ENCODE results near the gene MAP1B.
A peak's percentile ranks its signal among the peaks of the same experiment; 100 is the strongest.

Gene MAP1B

DNA sequence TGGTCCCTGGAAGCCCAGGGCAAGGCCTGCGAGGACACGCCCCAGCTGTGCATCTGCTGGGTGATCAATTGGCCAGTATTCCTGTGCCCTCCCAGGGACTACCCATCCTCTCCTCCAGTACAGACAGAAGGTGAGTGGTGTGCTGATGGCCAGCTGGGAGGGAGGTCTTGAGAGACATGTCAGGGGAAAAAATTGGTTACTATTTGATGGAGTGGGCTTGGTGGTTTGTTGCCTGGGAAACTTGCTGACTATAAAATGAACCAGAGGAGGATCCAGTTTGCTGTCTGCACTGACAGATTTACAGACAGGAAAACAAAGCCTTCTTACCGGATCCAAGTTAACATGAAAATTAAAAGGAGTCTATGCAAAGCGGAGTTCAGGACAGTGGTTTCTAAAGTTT lies 40.3 kb downstream of the MAP1B start:
- Histone ChIP-seq H2AFZ (ENCODE audit: low read depth, low read length) (no peak overlapping the region), H3K4me3 (ENCODE audit: insufficient read depth in 1 of 2, low read depth in 1 of 2, low read length in 2 of 2) (no peak overlapping the region), H3K79me1 (replicated peaks; ENCODE audit: low read length, poor library complexity, severe bottlenecking) (peaks cover 37% of the 10 kb centered on the region), H2BK5ac (ENCODE audit: low read depth, low read length, poor library complexity, severe bottlenecking) (no peak overlapping the region), H2BK120ac (ENCODE audit: low read depth, low read length) (no peak overlapping the region), H3K9me3 (ENCODE audit: control insufficient read depth, low read length) (no peaks in the 10 kb centered on the region), H3K18ac (ENCODE audit: low read depth in 1 of 2, low read length in 2 of 2) (no peak overlapping the region), H3K27ac (ENCODE audit: low read length, poor library complexity, severe bottlenecking) (no peak overlapping the region), H4K8ac (ENCODE audit: low read length) (no peak overlapping the region), H3K36me3 (ENCODE audit: control insufficient read depth in 1 of 2, insufficient read depth in 2 of 2, low read depth in 1 of 2, low read length in 2 of 2) (peaks cover 7 to 41% of the 10 kb centered on the region in 2 experiments), H3K14ac (ENCODE audit: low read length in 2 of 2) (peak overlapping the region in 1 of 2 experiments; percentile 7), H3K9ac (ENCODE audit: low read length) (no peak overlapping the region), H3K23ac (ENCODE audit: low read length in 2 of 2) (peak overlapping the region in 1 of 2 experiments; percentile 89), H2BK12ac (ENCODE audit: low read length in 2 of 2) (no peak overlapping the region), H3K4ac (ENCODE audit: low read depth in 1 of 2, low read length in 2 of 2) (no peak overlapping the region), H2BK15ac (ENCODE audit: low read depth, poor library complexity, severe bottlenecking) (no peak overlapping the region), H3K27me3 (ENCODE audit: control insufficient read depth in 1 of 2, insufficient read depth in 1 of 2, low read length in 2 of 2) (no peaks in the 10 kb centered on the region), H2AK5ac (ENCODE audit: low read length, severe bottlenecking) (no peak overlapping the region), H3K4me1 (ENCODE audit: control insufficient read depth, insufficient read depth, low read depth, low read length) (peaks cover 6% of the 10 kb centered on the region), H3K4me2 (ENCODE audit: low read length, poor library complexity, severe bottlenecking) (no peak overlapping the region), H4K91ac (ENCODE audit: low read length) (no peak overlapping the region)
- 100% methylated on average over 3 of the region's 4 CpGs for WGBS
- DNase-seq = no peak

DNA sequence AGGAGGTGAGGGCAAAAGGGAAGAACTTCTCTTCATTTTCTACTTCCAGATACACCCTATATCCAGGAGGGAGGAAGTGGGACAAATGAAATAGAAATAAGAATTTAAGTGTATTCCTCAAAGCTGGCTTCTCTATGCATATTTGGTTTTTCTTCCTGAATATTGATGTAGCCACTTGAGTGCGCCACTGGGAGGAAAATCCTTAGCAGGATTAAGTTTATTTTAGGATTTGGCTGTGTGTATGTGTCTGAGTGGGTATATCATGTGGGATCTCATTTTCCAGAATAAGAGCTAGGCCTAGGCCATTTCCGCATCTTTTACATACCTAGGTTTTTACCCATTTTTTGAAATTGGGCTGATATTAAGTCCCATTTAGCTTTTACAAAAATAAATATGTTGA lies 42.5 kb downstream of the MAP1B start:
- Histone ChIP-seq H3K9ac (ENCODE audit: low read length) (no peak overlapping the region), H3K36me3 (ENCODE audit: control insufficient read depth in 1 of 2, insufficient read depth in 2 of 2, low read depth in 1 of 2, low read length in 2 of 2) (peaks cover 10 to 32% of the 10 kb centered on the region in 2 experiments), H2BK5ac (ENCODE audit: low read depth, low read length, poor library complexity, severe bottlenecking) (no peak overlapping the region), H3K4me3 (ENCODE audit: insufficient read depth in 1 of 2, low read depth in 1 of 2, low read length in 2 of 2) (no peak overlapping the region), H3K14ac (ENCODE audit: low read length in 2 of 2) (no peak overlapping the region), H2BK15ac (ENCODE audit: low read depth, poor library complexity, severe bottlenecking) (no peak overlapping the region), H4K91ac (ENCODE audit: low read length) (no peak overlapping the region), H3K27me3 (ENCODE audit: control insufficient read depth in 1 of 2, insufficient read depth in 1 of 2, low read length in 2 of 2) (no peaks in the 10 kb centered on the region), H2AK5ac (ENCODE audit: low read length, severe bottlenecking) (no peak overlapping the region), H3K18ac (ENCODE audit: low read depth in 1 of 2, low read length in 2 of 2) (no peak overlapping the region), H2AFZ (ENCODE audit: low read depth, low read length) (no peak overlapping the region), H3K9me3 (ENCODE audit: control insufficient read depth, low read length) (no peaks in the 10 kb centered on the region), H2BK120ac (ENCODE audit: low read depth, low read length) (no peak overlapping the region), H3K4me1 (ENCODE audit: control insufficient read depth, insufficient read depth, low read depth, low read length) (peaks cover 13% of the 10 kb centered on the region), H3K79me1 (replicated peaks; ENCODE audit: low read length, poor library complexity, severe bottlenecking) (peaks cover 36% of the 10 kb centered on the region), H3K4me2 (ENCODE audit: low read length, poor library complexity, severe bottlenecking) (no peak overlapping the region), H3K27ac (ENCODE audit: low read length, poor library complexity, severe bottlenecking) (no peak overlapping the region), H3K23ac (ENCODE audit: low read length in 2 of 2) (no peak overlapping the region), H3K4ac (ENCODE audit: low read depth in 1 of 2, low read length in 2 of 2) (no peak overlapping the region), H2BK12ac (ENCODE audit: low read length in 2 of 2) (no peak overlapping the region), H4K8ac (ENCODE audit: low read length) (peak overlapping the region; percentile 51)
- WGBS = 100% methylated on average over 1 of the region's 2 CpGs
- DNase-seq = no peak

DNA sequence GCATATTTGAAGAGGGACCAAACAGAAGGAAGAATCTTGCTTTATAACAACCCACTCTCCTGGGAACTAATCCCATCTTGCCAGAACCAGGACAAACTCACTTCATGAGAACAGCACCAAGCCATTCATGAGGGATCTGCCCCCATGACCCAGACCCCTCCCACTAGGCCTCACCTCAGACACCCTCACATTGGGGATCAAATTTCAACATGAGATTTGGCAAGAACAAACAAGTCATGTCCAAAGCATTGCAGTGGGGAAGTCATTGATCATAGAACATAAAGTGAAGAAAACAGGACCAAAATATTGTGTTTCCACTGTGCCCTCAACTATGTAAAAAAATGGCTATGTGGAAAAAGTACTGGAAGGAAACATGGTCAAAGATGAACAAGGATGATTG lies 43.9 kb downstream of the MAP1B start:
- H3K9me3 ChIP-seq (ENCODE audit: control insufficient read depth, low read length) = no peaks in the 10 kb centered on the region
- H2BK5ac ChIP-seq (ENCODE audit: low read depth, low read length, poor library complexity, severe bottlenecking) = no peak overlapping the region
- no peak overlapping the region for H4K91ac ChIP-seq (ENCODE audit: low read length)
- H3K36me3 ChIP-seq (ENCODE audit: control insufficient read depth in 1 of 2, insufficient read depth in 2 of 2, low read depth in 1 of 2, low read length in 2 of 2) = peaks cover 10 to 31% of the 10 kb centered on the region in 2 experiments
- no peak overlapping the region for H2AFZ ChIP-seq (ENCODE audit: low read depth, low read length)
- H3K4ac ChIP-seq (ENCODE audit: low read depth in 1 of 2, low read length in 2 of 2) = peak overlapping the region in 1 of 2 experiments; percentile 47
- H2BK15ac ChIP-seq (ENCODE audit: low read depth, poor library complexity, severe bottlenecking) = no peak overlapping the region
- peak overlapping the region in 1 of 2 experiments; percentile 59 for H3K18ac ChIP-seq (ENCODE audit: low read depth in 1 of 2, low read length in 2 of 2)
- no peak overlapping the region for H3K4me3 ChIP-seq (ENCODE audit: insufficient read depth in 1 of 2, low read depth in 1 of 2, low read length in 2 of 2)
- peaks cover 41% of the 10 kb centered on the region for H3K79me1 ChIP-seq (replicated peaks; ENCODE audit: low read length, poor library complexity, severe bottlenecking)
- peak overlapping the region in 1 of 2 experiments; percentile 34 for H2BK12ac ChIP-seq (ENCODE audit: low read length in 2 of 2)
- H4K8ac ChIP-seq (ENCODE audit: low read length) = no peak overlapping the region
- no peak overlapping the region for H2BK120ac ChIP-seq (ENCODE audit: low read depth, low read length)
- H3K23ac ChIP-seq (ENCODE audit: low read length in 2 of 2) = no peak overlapping the region
- H3K9ac ChIP-seq (ENCODE audit: low read length) = peak overlapping the region; percentile 47
- no peak overlapping the region for H3K14ac ChIP-seq (ENCODE audit: low read length in 2 of 2)
- H3K27me3 ChIP-seq (ENCODE audit: control insufficient read depth in 1 of 2, insufficient read depth in 1 of 2, low read length in 2 of 2) = no peaks in the 10 kb centered on the region
- no peak for DNase-seq
- no peak overlapping the region for H3K27ac ChIP-seq (ENCODE audit: low read length, poor library complexity, severe bottlenecking)
- no peak overlapping the region for H3K4me2 ChIP-seq (ENCODE audit: low read length, poor library complexity, severe bottlenecking)
- peaks cover 13% of the 10 kb centered on the region for H3K4me1 ChIP-seq (ENCODE audit: control insufficient read depth, insufficient read depth, low read depth, low read length)
- no peak overlapping the region for H2AK5ac ChIP-seq (ENCODE audit: low read length, severe bottlenecking)

- Histone ChIP-seq H3K79me1 (replicated peaks; ENCODE audit: low read length, poor library complexity, severe bottlenecking) (peaks cover 42% of the 10 kb centered on the region), H3K27ac (ENCODE audit: low read length, poor library complexity, severe bottlenecking) (no peak overlapping the region), H3K23ac (ENCODE audit: low read length in 2 of 2) (no peak overlapping the region), H2BK5ac (ENCODE audit: low read depth, low read length, poor library complexity, severe bottlenecking) (no peak overlapping the region), H3K9me3 (ENCODE audit: control insufficient read depth, low read length) (no peaks in the 10 kb centered on the region), H3K4ac (ENCODE audit: low read depth in 1 of 2, low read length in 2 of 2) (no peak overlapping the region), H3K27me3 (ENCODE audit: control insufficient read depth in 1 of 2, insufficient read depth in 1 of 2, low read length in 2 of 2) (no peaks in the 10 kb centered on the region), H2AK5ac (ENCODE audit: low read length, severe bottlenecking) (no peak overlapping the region), H3K14ac (ENCODE audit: low read length in 2 of 2) (no peak overlapping the region), H4K91ac (ENCODE audit: low read length) (no peak overlapping the region), H3K4me3 (ENCODE audit: insufficient read depth in 1 of 2, low read depth in 1 of 2, low read length in 2 of 2) (no peak overlapping the region), H3K36me3 (ENCODE audit: control insufficient read depth in 1 of 2, insufficient read depth in 2 of 2, low read depth in 1 of 2, low read length in 2 of 2) (peaks cover 10 to 27% of the 10 kb centered on the region in 2 experiments), H3K4me1 (ENCODE audit: control insufficient read depth, insufficient read depth, low read depth, low read length) (peaks cover 12% of the 10 kb centered on the region), H2BK12ac (ENCODE audit: low read length in 2 of 2) (no peak overlapping the region), H2AFZ (ENCODE audit: low read depth, low read length) (no peak overlapping the region), H3K18ac (ENCODE audit: low read depth in 1 of 2, low read length in 2 of 2) (peak overlapping the region in 1 of 2 experiments; percentile 59), H2BK120ac (ENCODE audit: low read depth, low read length) (no peak overlapping the region), H3K9ac (ENCODE audit: low read length) (peak overlapping the region; percentile 47), H3K4me2 (ENCODE audit: low read length, poor library complexity, severe bottlenecking) (no peak overlapping the region), H4K8ac (ENCODE audit: low read length) (no peak overlapping the region), H2BK15ac (ENCODE audit: low read depth, poor library complexity, severe bottlenecking) (no peak overlapping the region)
- peak; percentile 63 for DNase-seq
- WGBS = 44% methylated on average over 1 of the region's 1 CpG
Observed at GRCh38 chr5:72151646-72152045, 44.4 kb downstream of the MAP1B start.

Data from mesenchymal stem cell (in vitro differentiated cells and primary cell).